HG03196 (cell line): Measurements from ENCODE around the gene ATF6.
"Not testable (repeated sequence)": the region's sequence is repeated elsewhere in the genome, so short reads cannot be mapped to it uniquely, and the experiment has no call there.

Experiments used
- ATAC-seq: cut with Tn5 transposase; IDR thresholded peaks from one replicate; pipeline ENCODE4 v1.9.1; 2021; ENCODE audit not compliant: unreplicated experiment

The ATF6 gene

DNA sequence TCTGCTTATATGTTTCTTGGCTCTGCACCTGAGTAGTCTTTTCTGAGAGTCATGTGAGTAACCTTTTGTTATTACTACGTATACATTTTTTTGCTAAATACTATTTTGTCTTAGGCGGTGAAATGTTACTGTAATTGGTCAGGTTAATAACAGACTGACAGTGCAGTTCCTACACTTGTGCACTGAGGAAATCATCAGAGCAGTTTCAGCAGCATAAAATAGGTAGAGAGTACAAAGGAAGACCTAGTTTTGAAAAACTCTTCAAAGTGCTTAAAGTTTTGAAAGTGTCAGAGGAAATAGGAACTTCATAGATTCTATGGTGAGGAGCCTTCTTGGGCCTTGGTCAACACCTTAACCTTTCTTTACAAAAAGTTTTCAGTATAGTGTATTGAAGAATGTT lies 11.1 kb downstream of the ATF6 start:
- ATAC-seq = no peak

DNA sequence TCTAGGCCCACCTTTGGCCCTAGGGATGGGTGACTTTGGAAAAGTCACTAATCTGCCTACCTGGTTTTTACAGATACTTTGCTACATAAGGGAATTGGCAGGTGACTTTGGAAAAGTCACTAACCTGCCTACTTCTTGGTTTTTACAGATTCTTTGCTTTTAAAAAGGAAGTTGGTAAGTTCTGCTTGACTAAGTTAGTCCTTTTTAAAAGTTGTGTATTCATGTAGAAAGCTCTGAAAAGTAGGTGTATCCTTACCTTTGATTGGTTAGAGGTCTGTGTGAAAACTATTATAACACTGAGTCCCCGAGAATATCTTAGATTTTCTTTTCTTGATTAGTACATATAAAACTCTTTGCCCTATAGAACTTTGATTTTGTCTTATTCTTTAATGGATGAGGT lies 12.4 kb downstream of the ATF6 start:
- ATAC-seq = no peak

DNA sequence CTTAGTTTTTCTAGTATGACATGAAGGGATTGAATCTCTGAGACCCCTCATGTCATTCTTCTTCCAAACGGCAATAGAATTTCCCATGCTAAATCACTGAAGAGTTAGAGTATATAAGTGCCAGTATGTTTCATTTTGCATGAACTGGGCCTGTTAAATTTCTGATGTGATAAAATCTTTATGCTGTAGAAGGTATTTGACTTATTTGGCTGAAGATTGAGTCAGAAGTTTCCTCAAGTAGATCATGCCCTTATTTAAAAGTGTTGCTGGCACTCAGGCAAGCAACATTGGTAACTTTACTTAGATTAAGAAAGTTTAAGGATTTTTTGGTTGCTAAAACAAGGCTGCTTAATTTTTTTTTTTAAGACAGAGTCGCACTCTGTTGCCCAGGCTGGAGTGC lies 13.3 kb downstream of the ATF6 start:
- no peak for ATAC-seq

DNA sequence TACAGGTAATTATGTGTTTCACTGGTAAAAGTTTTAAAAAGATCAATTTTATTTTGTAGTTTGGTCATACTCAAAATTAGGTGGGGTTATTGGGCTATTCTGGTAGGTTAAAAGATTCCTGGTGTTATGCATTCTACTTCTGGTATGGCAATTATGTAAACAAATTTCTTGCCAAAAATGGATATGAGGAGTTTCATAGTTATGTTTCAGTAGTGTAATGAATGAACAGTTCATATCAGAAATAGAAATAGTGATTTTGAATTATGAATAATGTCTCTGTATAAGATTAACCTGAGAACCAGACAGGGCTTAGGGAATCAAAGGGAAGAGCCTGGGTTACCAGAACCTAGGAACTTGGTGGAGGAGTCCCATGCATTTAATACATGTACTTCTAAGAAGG lies 15.9 kb downstream of the ATF6 start:
- ATAC-seq = no peak

DNA sequence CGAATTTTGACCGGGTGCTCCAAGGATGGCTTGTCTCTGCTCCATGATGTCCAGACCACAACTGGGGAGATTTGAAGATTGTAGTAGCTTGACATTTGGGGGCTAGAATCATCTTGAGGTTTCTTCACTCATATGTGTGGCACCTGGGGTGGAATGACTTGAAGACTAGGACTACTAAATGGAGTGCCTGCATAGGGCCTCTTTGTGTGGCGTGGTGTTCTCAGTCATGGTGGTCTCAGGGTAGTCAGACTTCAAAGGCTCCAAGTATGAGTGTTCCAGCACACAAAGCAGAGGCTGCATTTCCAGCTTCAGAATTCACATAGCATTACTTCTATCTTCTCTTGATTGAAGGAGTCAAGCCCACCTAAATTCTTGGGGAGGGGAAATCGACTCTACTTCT lies 16.8 kb downstream of the ATF6 start:
- no peak for ATAC-seq

DNA sequence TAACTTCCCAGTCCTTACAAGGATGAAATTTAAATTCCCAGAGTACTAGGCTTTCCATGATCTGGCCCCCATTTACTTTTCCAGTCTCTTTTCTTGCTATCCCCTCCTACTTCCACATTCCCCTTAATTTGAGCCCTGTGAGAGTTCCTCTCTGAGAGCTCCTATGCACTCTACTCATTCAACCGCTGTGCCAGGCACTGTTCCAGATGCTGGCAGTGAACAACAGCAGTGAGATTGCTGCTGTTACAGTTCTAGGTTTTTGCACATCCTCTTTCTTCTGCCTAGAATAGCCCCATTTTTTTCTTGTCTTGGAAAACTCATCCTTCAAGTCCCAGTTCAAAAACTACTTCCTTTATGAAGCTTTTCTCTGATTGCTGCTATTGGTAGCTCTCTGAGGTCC lies 18.8 kb downstream of the ATF6 start:
- ATAC-seq = no peak

DNA sequence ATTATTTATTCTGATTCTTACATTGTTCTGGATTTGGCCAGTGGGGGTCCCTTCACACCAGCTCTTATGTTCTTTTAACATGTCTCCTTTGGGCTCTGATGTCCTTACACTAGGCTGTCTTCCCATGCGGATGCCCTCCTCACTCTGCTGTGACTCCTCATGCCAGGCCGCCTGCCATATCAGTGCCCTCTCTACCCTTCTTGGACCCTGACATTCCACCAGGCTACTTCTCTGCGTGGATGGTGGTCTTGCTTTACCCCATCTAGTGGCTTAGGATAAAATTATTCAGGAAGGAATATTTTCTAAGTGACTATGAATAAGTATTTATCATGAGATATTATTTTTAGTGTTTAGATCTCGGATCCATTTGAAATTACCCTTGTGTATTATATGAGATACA lies 21.2 kb downstream of the ATF6 start:
- no peak for ATAC-seq

DNA sequence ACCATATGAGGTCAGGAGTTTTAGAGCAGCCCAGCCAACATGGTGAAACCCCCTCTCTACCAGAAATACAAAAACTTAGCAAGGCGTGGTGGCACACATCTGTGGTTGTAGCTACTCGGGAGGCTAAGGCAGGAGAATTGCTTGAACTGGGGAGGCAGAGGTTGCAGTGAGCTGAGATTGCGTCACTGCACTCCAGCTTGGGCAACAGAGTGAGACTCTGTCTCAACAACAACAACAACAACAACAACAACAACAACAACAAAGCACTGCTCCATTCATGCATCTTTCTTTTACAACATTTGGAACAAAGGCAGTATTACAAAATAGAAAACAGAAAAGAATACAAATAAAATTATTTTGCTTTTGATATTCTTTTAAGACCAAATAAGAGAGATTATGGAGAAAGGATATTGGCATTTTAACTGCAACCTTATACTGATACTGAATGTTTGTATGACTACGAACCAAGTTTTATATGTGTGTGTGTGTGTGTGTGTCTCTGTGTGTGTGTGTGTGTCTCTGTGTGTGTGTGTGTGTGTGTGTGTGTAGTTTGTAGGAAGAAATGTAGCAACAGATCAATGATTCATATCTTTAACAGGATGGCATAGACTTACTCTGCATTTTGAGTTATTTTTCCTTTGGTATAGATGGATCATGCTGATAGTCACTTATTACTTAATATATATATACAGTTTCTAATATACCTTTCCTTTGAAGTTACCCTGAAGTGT lies 24.6 kb downstream of the ATF6 start:
- ATAC-seq = no peak

DNA sequence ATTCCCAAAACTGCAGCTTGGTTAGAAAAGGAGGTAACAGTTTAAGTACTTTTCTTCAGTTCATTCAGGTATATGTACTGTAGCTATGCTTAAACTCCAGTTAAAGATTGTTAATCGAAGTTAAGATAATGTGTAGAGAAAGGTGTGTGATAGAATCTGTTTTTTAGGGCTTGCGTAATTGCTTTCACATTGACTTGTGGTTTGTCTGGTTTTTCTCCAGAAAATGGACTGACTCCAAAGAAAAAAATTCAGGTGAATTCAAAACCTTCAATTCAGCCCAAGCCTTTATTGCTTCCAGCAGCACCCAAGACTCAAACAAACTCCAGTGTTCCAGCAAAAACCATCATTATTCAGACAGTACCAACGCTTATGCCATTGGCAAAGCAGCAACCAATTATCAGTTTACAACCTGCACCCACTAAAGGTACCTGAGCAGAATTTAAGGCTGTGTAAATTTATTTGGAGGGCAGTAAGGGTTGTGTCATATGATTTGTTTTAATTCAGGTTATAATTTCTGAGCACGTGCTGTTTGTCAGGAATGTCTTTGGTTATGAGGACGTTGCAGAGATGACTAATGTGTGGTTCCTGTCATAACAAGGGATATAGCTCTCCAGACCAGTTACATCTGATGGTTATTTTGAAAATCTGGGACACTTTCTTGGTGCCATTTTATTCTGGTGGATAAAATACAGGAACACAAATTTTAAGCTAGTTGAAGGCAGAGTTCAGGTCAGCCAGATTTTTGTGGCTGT lies 26.0 kb downstream of the ATF6 start:
- ATAC-seq = peak; percentile 10

DNA sequence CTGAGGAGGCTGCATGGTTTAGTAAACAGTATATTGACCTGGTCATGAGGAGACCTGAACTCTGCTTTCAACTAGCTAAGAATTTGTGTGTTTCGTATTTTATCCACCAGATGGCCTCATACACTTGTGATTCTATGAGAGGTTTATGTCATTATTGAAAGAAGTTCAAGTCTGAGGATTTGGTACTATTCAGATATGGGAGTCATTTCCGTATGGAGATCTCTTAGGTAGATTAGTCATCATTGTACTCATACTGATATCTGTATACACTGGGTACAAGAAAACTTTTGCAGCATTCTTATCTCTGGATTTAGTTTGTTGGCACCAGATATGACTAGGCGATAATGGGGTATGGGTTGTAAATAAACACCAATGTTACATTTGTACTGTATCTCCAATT lies 26.6 kb downstream of the ATF6 start:
- peak; percentile 80 for ATAC-seq

DNA sequence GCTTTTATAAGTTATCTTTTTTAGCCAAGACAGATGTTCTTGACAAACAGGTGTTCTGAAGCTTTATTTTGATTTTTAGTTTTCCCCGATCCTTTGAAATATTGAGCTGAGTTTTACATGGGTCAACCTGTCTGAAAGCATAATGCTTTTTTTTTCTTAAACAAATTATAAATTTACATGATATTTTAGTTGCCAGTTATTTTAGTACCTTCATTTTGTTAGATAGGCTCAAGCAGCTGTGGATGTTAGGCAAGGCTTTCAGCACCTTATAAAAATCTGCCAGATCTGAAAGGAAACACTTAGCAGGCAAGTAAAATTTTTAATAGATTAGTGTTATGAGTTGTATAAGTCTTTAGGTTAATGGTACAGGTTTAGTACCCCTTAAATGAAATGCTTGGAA lies 33.7 kb downstream of the ATF6 start:
- no peak for ATAC-seq

DNA sequence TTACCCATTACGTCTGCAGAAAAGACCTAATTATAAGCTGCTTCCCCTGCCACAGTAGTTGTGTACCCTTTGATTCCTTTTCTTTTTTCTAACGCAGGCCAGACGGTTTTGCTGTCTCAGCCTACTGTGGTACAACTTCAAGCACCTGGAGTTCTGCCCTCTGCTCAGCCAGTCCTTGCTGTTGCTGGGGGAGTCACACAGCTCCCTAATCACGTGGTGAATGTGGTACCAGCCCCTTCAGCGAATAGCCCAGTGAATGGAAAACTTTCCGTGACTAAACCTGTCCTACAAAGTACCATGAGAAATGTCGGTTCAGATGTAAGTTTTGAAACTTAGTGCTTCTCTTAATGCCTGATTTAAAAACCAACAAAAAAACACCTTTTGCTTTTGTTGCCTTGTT lies 35.8 kb downstream of the ATF6 start:
- no peak for ATAC-seq

DNA sequence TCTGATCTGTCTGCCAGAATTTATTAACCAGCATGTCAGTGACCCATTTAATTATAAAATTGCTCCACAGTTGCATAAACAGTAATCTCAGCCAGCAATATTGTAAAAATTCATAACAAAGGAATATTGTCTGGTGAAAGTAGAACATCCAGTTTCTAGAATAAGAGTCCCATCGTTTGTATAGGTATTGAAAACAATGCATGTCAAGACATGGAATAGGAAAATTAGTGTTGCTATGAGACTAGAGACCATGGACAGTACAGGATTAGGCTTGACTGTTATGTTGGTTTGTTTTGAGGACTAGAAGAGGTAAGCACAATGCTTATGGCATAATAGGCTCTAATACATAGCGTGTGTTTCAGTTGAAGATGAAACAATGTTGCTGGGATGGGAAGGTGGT lies 37.1 kb downstream of the ATF6 start:
- no peak for ATAC-seq

DNA sequence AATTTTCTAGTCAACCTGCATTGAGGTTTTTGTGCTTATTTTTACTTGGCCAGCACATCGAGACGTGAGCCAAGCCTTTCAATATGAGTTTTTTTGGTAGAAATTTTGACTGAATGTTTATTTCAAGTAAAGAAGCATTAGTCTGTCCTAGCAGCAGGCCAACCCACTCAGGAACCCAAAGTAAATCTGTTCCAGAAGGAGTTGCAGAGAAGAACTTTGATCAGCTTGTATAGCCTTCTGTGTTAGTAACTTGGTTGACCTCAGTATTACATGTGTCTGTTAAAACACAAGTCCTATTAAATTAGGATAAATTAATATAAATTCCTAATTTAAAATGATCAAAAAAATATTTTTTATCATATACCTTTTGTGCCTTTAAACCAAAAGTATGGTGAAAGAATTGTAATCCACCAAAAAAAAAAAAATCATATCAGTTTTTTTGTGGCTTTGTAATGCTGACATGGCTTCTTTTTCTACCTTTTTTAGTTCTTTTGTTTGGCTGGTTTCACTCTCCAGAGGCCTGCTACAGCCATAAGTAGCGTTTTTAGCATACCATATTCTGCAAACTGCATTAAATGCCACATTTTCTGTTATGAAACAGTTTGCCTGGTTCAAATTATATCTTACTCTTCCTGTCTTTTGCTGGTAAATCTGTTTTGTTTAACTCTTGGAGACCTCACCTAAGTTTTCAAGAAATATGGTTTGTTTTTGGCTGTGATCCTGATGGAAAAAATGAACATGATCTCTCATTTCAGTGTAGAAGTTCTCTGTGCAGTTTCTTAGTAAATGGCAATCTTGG lies 39.5 kb downstream of the ATF6 start:
- no peak for ATAC-seq

DNA sequence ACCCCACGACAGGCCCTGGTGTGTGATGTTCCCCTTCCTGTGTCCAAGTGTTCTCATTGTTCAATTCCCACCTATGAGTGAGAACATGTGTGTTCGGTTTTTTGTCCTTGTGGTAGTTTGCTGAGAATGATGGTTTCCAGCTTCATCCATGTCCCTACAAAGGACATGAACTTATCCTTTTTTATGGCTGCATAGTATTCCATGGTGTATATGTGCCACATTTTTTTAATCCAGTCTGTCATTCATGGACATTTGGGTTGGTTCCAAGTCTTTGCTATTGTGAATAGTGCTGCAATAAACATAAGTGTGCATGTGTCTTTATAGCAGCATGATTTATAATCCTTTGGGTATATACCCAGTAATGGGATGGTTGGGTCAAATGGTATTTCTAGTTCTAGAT lies 43.1 kb downstream of the ATF6 start:
- ATAC-seq = not testable (repeated sequence)

DNA sequence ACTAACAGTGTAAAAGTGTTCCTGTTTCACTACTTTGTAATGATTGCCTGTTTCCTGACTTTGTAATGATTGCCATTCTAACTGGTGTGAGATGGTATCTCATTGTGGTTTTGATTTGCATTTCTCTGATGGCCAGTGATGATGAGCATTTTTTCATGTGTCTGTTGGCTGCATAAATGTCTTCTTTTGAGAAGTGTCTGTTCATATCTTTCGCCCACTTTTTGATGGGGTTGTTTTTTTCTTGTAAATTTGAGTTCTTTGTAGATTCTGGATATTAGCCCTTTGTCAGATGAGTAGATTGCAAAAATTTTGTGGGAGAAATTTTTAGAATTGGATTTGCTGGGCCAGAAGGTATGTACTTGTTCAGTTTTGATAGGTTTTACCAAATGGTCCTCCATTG lies 43.5 kb downstream of the ATF6 start:
- ATAC-seq = not testable (repeated sequence)

DNA sequence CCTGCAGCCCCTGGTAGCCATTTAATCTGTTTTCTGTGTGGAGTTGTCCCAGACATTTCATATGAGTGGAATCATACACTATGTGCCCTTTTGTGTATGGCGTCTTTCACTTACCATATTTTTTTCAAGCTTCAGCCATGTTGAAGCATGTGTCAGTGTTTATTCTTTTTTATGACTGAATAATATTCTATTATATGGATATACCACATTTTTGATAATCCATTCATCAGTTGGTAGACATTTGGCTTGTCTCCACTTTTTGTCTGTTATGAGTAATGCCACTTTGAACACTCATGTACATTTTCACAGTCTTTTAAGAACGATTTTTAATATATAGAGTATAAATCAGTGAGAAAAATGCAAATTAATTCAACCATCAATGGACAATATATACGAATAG lies 44.7 kb downstream of the ATF6 start:
- ATAC-seq = no peak

DNA sequence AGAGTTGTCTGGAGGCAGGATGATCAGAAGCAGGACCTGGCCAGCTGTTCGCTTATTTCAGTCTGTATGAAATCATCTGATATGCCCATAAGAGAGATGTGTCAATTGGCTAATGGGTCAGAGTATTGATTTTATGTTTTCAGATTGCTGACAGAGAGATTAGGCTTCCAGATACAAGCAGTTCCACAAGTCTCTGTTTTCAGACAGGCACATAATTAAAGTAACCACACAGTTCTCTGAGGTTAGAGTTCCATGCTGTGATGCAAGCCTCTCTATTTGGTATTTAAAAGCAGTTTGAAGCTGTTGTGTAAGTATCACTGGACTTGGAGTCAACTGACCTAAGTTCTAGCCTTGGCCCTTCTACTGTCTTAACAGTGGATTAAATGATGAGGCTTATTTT lies 50.1 kb downstream of the ATF6 start:
- ATAC-seq = no peak

DNA sequence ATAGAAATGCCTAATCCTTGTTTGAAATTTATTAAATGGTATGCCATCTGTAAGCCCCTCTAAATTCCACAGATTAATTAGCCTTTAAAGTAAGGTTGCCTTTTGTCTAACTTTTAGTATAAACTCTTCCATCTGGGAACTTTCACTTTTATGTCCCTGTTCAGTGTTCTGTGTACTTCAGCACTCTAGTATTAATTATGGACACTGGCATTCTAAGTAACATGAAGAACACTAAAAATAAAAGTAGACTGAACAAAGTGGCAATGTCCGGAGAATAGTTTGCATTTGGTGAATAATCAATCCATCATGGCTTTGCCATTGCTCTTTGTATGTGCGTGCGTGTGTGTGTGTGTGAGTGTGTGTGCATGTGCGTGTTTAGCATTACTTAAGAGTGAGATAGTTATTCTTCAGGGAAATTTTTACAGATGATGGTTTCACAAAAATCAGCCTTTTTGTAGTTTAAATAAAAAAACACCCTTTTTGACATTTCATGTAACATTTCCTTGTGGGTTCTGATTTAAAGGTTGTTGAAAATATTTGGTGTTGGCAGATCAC lies 51.1 kb downstream of the ATF6 start:
- no peak for ATAC-seq

DNA sequence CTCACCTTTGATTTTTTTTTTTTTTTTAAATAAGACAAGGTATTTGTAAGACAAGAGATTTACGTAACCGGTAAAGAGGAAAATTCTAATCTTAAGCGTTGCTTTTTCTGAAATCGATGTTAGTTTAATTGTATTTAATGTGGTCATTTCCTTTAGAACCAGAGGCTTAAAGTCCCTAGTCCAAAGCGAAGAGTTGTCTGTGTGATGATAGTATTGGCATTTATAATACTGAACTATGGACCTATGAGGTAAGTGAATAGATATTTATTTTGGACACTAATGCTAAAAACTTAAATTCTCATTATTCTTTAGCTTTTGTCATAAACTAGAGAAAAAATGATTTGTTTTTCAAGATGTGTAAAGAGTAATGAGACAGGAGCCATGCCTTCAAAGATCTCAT lies 54.8 kb downstream of the ATF6 start:
- ATAC-seq = no peak

DNA sequence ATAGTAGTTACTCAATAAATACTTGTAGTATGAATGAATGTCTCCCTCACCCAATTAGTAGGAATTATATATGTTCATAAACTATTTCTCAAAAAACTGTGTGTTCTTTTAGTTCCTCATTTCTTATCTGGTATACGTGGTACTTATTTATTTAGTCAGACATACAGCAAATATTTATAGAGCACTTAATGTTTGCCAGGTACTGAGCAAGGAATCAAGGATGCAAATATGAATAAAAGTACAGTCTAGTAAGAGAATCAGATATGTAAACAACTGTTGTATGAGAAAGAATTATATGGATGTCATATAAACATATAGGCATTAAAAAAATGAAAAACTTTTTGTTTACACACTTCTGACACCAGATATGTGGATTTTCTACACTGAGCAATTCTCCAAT lies 58.5 kb downstream of the ATF6 start:
- ATAC-seq = no peak

DNA sequence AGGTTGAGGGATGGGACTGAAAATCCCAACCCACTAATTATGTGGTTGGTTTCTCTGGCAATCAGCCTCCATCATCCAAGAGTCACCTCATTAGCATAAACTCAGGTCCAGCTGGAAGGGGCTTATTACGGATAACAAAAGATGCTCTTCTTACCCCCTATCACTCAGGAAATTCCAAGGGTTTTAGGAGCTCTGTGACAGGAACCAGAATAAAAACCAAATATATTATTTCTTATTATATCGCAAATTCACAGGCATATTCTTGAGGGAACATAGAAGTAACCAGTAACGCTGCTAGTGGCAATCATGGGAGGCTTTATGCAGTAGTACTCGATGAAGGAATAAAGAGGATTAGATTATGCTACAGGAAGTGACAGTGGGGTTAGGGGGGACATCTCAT lies 59.7 kb downstream of the ATF6 start:
- no peak for ATAC-seq
